Brain microvascular endothelial cell (primary cell): ENCODE measurements around the gene TMEM165.

Source experiments
- DNase-seq: peaks from one replicate; pipeline ENCODE4 v3.0.0-alpha.2; 2020
- H3K27ac ChIP-seq: fragments of 250-450 bp; sonication (Bioruptor Pico); 2 replicates; pipeline ENCODE4 v1.5.1; 2020; ENCODE audit warnings: mild to moderate bottlenecking, moderate library complexity
- H3K27me3 ChIP-seq: fragments of 250-450 bp; sonication (Bioruptor Pico); replicated peaks from 2 replicates; pipeline ENCODE4 v1.5.1; 2020; ENCODE audit warnings: mild to moderate bottlenecking
- H3K36me3 ChIP-seq: fragments of 250-450 bp; sonication (Bioruptor Pico); replicated peaks from 2 replicates; pipeline ENCODE4 v1.5.1; 2020; ENCODE audit warnings: mild to moderate bottlenecking
- H3K4me3 ChIP-seq: 2 replicates; pipeline ENCODE4 v1.5.1; 2011; ENCODE audit warnings: low read depth, mild to moderate bottlenecking, control low read depth, low read length, moderate library complexity
- in situ Hi-C: cut with HindIII; loops from 2 replicates; pipeline ENCODE4 v1.10.0; 2017; ENCODE audit warnings: low sequenced_read_pairs, low pct_ligation_motif_present
- TF ChIP-seq, protein P1 (sequence below): IDR thresholded peaks from 2 replicates; pipeline ENCODE4 v1.5.1; 2011; ENCODE audit warnings: low read depth, mild to moderate bottlenecking, moderate library complexity, low read length, control low read depth, inconsistent platforms; ENCODE audit errors: missing control alignments

TMEM165 gene

DNA sequence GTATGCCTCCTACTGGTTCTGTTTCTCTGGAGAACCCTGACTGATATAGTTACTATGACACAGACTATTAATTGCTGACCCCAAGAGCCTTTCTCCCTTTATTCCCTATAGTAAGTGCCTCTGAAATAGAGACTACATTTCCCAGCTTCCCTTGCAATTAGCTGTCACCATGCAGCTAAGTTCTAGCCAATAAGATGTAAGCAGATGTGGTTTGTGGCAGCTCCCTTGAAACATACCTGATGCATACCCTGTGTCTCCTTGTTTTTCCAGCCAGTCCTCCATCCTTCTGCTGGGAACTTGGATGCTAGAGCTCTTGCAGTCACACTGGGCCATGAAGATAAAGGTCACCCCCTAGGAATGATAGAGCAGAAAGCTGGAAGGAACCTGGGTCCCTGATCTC is 9.7 kb upstream of the TMEM165 start:
- H3K27ac ChIP-seq: peak overlapping the region; percentile 27
- no peaks in the 10 kb centered on the region for H3K27me3 ChIP-seq
- peak; percentile 45 for DNase-seq
- H3K4me3 ChIP-seq: no peak overlapping the region
- no peaks in the 10 kb centered on the region for H3K36me3 ChIP-seq
- in situ Hi-C loops: no loop called here
- TF ChIP-seq, protein P1, sequence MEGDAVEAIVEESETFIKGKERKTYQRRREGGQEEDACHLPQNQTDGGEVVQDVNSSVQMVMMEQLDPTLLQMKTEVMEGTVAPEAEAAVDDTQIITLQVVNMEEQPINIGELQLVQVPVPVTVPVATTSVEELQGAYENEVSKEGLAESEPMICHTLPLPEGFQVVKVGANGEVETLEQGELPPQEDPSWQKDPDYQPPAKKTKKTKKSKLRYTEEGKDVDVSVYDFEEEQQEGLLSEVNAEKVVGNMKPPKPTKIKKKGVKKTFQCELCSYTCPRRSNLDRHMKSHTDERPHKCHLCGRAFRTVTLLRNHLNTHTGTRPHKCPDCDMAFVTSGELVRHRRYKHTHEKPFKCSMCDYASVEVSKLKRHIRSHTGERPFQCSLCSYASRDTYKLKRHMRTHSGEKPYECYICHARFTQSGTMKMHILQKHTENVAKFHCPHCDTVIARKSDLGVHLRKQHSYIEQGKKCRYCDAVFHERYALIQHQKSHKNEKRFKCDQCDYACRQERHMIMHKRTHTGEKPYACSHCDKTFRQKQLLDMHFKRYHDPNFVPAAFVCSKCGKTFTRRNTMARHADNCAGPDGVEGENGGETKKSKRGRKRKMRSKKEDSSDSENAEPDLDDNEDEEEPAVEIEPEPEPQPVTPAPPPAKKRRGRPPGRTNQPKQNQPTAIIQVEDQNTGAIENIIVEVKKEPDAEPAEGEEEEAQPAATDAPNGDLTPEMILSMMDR: no peak

GRCh38 chr4:55386840-55387239 is 8.9 kb upstream of the TMEM165 start:
- H3K4me3 ChIP-seq: no peak overlapping the region
- no peaks in the 10 kb centered on the region for H3K27me3 ChIP-seq
- TF ChIP-seq, protein P1: no peak
- H3K36me3 ChIP-seq: no peaks in the 10 kb centered on the region
- no peak for DNase-seq
- H3K27ac ChIP-seq: no peak overlapping the region
- in situ Hi-C loops: no loop called here

GRCh38 chr4:55393461-55394320 is 2.1 kb upstream of the TMEM165 start:
- no peak overlapping the region for H3K27ac ChIP-seq
- no peaks in the 10 kb centered on the region for H3K27me3 ChIP-seq
- TF ChIP-seq, protein P1: no peak
- DNase-seq: no peak
- no peak overlapping the region for H3K4me3 ChIP-seq
- peaks cover 5% of the 10 kb centered on the region for H3K36me3 ChIP-seq
- in situ Hi-C loops: no loop called here

GRCh38 chr4:55395218-55395528 is 584 bp upstream of the TMEM165 start:
- TF ChIP-seq, protein P1: no peak
- DNase-seq: no peak
- H3K27ac ChIP-seq: peak overlapping the region; percentile 98
- H3K4me3 ChIP-seq: peak overlapping the region; percentile 85
- in situ Hi-C loops: no loop called here
- H3K36me3 ChIP-seq: peaks cover 7% of the 10 kb centered on the region
- no peaks in the 10 kb centered on the region for H3K27me3 ChIP-seq

- DNase-seq: no peak
- H3K27ac ChIP-seq: peak overlapping the region; percentile 98
- TF ChIP-seq, protein P1: no peak
- H3K36me3 ChIP-seq: peaks cover 19% of the 10 kb centered on the region
- in situ Hi-C loops: no loop called here
- H3K27me3 ChIP-seq: no peaks in the 10 kb centered on the region
- peak overlapping the region; percentile 85 for H3K4me3 ChIP-seq
Measured at GRCh38 chr4:55396308-55397125, 760 bp downstream of the TMEM165 start.
